ENCODE measurements around the gene PPP2R1A.
"Not testable (repeated sequence)": the region's sequence is repeated elsewhere in the genome, so short reads cannot be mapped to it uniquely, and the experiment has no call there.

Gene PPP2R1A

DNA sequence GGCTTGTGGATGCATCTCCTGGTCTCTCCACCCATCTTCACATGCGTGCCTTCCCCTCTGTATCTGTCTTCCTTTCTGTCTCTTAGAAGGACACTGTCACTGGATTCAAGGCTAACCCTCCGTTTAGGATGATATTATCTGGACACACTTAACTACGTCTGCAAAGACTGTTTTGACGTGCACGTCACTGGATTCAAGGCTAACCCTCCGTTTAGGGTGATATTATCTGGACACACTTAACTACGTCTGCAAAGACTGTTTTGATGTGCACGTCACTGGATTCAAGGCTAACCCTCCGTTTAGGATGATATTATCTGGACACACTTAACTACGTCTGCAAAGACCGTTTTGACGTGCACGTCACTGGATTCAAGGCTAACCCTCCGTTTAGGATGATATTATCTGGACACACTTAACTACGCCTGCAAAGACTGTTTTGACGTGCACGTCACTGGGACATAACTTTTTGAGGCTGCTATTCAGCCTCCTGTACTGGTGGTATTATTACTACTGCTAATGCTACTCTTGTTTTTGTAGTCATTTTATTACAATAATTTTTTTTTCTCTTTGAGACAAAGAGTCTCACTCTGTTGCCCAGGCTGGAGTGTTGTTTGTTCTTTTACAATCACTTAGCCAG lies 11.0 kb downstream of the PPP2R1A start:
- DNase-seq = not testable (repeated sequence)

DNA sequence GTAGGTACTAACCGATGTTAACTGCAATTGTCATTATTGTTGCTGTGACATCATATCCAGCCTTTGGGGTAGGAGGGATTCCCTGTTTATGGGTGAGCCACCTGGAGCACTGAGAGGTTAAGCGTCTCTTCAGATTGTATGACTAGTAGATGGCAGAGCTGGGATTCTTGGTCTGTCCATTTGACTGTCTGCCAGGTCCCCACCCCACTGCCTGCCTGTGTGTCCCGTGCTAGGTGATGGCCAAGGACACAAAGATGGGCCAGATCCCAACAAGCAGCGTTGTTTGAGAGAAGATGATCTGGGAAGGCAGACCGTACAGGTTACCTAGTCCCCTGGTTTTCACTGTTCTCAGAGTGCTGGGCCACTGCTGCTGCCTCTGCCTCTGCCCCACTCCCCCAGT lies 16.6 kb downstream of the PPP2R1A start:
- no peak for DNase-seq

DNA sequence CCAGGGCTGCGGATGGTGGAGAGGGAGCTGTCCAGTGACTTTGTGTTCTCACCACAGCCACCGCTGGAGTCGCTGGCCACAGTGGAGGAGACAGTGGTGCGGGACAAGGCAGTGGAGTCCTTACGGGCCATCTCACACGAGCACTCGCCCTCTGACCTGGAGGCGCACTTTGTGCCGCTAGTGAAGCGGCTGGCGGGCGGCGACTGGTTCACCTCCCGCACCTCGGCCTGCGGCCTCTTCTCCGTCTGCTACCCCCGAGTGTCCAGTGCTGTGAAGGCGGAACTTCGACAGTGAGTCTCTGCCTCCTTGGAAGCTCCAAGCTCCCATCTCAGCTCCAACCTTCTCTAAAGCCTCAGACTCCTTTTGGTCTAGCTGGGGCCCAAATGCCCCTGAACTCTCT lies 21.4 kb downstream of the PPP2R1A start:
- DNase-seq = no peak

DNA sequence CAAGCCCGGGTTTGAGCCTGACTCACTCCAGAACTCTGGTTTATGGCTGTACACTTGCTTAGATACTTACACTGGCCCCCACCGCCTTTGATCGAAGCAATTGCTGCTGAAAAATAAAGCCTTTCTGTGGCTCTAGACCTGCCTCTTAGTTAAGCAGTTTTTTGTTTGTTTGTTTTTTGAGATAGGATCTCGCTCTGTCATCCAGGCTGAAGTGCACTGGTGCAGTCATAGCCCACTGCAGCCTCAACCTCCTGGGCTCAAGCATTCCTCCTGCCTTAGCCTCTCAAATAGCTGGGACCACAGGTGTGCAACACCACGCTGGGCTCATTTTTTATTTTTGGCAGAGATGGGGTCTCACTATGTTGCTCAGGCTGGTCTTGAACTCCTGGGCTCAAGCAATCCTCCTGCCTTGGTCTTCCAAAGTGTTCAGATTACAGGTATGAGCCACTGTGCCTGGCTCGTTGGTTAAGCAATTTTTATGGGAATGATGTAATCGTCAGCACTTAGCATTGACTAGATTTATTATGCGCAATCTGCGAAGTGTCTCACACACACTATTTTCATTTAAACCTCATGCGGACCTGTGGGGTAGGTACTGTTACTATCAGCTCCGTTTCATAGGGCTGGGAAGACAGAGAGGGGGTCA lies 22.2 kb downstream of the PPP2R1A start:
- no peak for DNase-seq

DNA sequence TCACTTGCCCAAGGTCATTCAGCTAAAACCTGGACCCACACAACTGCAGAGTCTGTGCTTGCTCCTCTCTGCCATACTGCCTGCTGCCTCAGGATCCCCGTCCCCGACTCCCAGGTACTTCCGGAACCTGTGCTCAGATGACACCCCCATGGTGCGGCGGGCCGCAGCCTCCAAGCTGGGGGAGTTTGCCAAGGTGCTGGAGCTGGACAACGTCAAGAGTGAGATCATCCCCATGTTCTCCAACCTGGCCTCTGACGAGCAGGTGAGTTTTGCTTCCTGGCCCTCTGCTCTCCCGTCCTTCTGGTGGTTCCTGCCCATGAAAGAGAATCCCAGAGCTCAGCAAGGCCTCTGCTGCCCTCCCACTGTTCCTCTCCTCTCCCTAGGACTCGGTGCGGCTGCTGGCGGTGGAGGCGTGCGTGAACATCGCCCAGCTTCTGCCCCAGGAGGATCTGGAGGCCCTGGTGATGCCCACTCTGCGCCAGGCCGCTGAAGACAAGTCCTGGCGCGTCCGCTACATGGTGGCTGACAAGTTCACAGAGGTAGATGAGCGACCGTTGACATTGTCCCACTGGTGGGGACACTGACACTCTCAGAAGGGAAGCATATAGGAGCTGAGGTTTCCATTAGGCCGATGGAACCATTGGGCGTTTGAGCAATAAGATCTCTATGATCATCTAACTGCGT lies 22.9 kb downstream of the PPP2R1A start:
- no peak for DNase-seq

DNA sequence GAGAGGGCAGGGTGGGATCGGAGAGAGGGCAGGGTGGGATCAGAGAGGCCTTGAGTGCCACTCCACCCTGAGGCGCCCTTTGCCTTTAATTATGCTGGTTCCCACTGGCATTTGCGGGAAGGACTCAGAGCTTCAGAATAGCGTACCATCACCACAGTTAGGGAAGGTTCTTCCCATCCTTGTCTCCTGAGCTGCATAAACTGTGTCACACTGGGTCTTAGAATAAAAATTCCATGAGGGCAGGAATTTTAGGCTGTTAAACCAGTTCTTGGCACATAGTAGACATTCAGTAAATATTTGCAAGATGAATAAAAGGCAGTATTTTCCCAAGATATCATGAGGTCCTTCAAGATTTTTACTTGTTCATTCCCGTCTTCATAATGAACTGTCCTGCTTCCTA lies 24.4 kb downstream of the PPP2R1A start:
- DNase-seq = no peak

DNA sequence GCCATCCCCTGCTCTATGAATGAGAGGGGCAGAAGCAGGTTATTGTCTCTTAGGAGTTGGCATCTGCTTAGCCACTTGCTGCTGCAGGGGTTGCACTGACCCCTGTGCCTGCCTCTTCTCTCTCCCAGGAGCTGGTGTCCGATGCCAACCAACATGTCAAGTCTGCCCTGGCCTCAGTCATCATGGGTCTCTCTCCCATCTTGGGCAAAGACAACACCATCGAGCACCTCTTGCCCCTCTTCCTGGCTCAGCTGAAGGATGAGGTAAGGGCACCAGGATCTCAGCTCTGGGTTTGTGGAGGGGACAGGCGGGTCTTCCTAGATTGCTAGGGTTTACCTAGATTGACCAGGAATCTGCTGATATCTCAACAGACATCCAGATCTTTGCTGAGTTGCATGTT lies 26.5 kb downstream of the PPP2R1A start:
- no peak for DNase-seq

DNA sequence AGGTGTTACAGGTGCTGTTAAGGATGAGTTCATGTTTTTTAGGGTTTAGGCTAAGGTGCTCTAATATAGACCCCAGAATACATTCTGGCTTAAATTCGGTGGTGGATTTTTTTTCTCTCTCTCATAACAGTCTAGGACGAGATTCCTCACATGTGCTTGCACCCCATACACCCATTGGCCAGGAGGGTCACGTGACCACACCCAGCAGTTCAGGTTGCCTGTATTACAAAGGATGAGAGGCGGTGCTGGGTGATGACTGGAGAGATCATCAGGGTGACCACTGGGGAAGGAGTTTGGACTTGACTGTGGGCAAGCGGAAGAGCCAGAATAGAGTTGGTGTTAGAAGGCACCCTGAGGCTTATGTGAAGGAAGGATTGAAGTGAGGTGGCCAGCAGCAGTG lies 27.7 kb downstream of the PPP2R1A start:
- DNase-seq = no peak

DNA sequence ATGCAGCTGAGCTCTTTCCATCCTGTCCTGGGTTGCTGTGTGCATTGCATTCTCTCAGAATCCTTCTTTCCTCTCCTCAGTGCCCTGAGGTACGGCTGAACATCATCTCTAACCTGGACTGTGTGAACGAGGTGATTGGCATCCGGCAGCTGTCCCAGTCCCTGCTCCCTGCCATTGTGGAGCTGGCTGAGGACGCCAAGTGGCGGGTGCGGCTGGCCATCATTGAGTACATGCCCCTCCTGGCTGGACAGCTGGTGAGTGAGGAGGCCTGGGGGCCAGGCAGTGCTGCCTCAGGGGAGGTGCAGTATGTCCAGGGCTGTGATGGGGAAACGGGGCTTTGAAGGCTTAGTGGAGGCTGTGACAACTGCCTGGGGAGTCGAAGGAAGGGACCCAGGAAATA lies 29.8 kb downstream of the PPP2R1A start:
- DNase-seq = no peak

DNA sequence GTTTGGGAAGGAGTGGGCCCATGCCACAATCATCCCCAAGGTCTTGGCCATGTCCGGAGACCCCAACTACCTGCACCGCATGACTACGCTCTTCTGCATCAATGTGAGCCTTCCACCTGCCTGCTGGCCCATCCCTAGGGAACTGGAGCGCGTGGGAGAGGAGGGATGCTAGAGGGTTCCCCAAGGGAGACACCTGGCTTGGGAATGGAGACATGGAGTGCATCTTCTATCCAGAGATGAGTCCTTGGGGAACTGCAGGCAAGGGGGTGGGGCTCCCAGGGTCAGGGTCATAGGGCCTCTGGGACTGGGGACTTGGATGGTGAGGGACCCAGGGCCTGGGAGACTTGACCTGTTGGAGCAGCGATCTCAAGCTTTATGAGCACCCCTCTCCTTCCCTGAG lies 31.2 kb downstream of the PPP2R1A start:
- DNase-seq = no peak

DNA sequence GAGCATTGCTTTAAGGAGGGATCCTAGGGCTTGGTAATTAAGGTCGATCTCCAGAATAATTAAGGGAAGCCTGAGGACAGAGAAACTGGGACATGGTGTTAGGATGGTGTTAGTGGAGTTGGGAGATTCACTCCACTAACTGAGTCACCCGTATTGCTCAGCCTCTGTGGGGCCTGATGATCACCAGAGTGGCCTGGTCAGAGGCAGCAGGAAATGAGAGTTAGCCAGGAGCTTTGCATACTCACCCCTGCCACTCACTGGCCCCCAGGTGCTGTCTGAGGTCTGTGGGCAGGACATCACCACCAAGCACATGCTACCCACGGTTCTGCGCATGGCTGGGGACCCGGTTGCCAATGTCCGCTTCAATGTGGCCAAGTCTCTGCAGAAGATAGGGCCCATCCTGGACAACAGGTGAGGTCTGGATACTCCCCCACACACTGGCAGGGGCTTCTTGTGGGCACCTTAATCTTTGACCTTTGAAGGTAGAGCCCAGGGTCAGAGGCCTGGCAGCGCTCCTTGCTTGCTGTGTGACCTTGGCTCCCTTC lies 32.1 kb downstream of the PPP2R1A start:
- no peak for DNase-seq

DNA sequence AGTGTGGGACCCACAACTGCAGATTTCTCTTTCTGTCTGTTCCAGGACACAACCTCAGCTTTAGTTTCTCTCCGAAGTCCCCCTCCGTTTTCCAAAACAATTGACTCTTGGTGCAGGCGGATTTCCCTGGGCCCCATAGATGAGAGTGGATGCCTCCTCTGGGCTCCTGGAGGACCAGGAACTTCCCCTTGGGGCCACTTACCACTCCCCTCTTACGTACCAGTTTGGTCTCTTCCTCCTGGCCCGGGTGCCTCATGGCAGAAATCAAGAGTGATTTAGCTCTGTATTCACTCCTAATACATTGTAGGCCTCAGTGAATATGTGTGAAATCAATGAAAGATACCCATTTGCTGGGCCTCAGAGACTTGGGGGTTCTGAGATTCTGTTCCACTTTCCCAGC lies 34.4 kb downstream of the PPP2R1A start:
- no peak for DNase-seq

DNA sequence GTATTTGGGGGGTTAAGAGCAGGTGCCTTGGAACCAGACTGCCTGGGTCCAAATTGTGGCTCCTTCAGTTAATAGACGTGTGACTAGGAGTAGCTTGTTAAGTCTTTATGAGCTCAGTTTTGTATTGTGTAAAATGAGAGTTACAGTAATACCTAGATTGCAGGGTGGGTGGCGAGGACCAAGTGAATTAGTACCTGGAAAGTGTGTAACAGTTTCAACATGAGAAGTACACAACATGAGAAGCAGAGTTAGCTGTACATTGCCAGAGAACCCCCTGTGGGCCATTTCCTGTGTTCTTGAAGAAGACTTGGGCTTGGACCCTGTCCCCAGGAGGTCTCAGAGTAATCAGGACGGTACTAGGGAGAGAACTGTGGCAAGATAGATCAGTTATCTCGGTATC lies 36.8 kb downstream of the PPP2R1A start:
- no peak for DNase-seq

DNA sequence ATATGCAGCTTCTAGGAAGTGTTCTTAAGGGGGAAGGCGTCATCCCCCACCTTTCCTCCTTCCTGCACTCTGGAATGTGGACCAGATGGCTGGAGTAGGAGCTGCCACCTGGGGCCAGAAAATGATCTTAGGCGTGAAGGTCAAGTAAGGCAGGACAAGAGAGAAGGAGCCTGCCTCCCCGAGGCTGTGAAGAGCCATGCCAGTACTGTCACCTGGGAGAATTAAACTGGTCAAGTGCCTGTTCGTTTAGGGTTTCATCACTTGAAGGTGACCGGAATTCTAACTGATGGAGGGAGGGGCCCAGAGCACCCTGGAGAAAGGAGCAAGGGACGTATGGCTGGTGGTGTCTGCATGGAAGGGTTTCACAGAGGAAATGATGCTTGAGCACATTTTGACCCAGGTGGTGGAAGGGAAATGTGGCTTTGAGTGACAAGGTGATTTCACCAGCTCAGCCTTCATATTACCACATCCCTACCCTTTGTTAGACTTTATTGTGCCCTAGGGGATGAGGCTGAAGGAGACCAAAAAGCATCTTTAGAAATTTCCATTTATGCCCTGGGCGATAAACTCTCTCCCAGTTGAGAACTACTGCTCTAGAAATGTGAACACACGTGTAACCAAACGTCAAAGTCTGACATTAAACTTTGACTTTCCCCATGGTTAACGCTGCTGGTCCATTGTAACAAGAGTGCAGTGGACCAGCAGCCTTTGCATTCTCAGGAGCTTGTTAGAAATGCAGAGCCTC lies 37.5 kb downstream of the PPP2R1A start:
- no peak for DNase-seq

DNA sequence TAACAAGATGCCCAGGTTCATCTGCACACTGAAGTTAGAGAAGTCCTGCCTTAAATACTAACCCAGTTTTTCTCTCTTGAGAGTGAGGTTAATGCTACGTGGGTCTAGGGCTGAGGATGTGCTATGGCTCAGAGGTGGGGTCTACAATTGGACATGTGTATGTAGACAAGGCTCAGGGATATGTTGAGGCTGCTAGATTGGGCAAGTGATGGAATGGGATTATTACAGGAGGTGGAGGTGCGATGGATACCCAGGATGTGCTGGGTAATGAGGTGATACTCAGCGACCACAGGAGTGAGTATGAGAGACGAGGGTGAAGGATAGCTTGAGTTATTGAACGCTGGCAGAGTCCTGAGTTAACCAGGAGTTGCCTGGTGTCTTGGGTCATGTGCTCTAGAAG lies 38.1 kb downstream of the PPP2R1A start:
- DNase-seq = no peak

DNA sequence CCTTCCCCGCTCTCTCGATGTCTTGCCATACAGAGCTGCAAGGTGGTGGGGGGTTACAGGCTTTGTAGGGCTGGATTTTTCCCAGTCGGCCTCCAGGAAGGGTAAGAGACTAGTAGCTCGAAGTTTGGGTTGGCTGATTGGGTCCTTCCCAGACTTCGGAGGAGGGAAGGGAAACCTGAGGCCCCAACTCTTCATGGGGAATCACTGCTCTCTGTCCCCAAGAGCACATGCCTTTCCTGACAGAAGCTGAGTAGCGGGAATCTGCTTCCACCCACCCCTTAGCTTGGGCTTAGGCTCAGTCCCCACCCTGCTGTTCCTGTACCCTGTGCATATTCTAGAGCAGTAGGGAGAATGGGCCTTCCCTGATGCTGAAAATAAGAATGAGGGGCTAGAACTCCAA lies 39.7 kb downstream of the PPP2R1A start:
- no peak for DNase-seq

DNA sequence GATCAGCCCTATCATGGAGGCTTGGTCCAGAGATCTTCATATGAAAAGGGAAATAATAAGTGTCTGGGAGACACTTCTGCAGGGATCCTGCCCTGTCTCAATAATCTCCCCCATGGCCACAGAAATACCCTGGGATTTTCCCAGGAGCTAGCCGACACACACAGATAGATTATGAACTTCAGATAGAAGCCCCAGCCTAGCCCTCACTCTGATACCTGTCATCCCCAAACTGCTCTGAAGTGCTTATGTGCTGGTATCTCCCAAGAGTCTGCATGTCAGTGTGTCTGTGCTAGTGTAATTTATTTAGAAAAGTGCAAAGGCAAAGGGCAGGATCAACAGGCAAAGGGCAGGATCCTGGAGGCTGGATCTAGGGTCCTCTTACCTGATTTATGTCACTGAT lies 40.8 kb downstream of the PPP2R1A start:
- DNase-seq = no peak

DNA sequence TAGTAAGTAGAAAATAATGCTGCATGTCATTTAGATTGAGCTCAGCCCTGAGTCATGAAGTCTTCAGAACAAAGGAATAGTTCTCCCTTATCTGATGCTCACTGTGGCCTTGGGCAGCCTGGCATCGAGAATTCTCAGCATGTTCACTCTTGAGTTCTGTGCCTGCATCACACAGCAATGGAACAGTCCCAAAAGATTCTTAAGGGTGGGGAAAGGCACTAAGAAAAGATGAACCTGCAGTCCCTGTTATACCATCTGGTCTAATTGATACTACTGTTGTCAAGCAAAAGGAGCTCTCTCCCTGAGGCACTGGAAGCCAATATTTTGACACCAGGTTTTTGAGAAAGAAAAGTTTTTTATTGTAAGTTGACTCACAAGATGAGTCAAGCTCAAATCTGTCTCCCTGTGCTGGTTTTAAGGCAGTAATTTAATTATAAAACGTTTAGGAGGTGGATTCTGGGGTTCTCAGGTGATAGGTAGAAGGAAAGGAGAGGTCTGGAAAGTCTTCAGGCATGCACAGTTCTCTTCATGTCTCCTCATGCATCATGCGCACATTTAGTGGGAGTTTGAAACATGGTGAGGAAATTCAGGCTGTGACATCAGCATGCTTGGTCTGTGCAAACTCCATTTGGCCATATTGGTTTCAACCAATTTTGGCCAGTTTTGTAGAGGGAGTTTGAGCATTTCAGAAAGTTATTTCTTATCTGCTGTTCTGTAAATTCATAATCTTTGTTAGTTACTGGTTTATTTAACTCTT lies 41.5 kb downstream of the PPP2R1A start:
- DNase-seq = no peak

DNA sequence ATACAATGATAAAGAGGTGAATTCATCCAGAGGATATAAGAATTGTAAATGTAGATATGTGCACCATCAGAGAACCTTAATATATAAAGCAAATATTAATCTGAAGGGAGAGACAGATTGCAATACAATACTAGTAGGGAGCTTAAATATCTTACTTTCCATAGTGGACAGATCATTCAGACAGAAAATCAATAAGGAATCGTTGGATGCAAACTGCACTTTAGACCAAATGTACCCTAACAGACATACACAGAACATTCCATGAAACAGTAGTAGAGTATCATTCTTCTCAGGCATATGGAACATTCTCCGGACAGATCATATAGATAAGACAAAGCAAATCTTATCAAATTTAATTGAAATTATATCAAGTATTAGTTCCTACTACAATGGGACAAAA lies 44.6 kb downstream of the PPP2R1A start:
- no peak for DNase-seq

DNA sequence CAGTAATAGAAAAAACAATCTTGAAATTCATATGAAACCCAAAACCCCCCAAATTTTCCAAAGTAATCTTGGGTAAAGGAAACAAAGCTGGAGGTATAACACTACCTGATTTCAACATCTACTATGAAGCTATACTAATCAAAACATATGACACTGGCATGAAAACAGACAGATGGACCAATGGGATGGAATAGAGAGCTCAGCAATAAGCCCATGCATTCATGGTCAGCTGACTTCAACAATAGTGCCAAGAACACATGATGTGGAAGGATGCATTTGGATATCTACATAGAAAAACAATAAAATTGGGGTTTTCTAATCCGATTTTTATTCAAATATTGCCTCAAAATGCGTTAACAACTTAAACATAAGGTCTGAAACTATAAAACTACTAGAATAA lies 47.3 kb downstream of the PPP2R1A start:
- DNase-seq = no peak

DNA sequence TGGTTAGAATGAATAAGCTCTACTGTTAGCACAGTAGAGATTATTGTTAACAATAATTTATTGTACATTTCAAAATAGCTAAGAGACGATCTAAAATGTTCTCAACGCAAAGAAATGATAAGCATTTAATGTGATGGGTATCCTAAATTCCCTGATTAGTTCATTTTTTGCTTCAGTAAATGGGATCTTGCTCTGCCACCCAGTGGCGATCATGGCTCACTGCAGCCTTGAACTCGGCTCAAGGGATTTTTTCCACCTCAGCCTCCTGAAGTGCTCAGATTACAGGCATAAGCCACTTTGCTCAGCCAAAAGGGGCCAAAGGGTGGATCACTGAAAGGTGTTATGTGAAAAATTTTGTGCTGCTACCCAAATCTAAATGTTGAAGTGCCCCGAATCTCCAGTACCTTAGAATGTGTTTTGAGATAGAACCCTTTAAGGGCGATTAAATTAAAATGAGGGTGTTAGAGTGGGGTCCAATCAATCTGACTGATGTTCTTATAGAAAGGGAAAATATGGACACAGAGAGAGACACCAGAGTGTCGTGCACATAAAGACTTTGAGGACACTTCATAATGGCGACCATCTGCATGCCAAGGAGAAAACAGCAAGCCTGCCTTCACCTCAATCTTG lies 48.0 kb downstream of the PPP2R1A start:
- DNase-seq = peak; percentile 35

DNA sequence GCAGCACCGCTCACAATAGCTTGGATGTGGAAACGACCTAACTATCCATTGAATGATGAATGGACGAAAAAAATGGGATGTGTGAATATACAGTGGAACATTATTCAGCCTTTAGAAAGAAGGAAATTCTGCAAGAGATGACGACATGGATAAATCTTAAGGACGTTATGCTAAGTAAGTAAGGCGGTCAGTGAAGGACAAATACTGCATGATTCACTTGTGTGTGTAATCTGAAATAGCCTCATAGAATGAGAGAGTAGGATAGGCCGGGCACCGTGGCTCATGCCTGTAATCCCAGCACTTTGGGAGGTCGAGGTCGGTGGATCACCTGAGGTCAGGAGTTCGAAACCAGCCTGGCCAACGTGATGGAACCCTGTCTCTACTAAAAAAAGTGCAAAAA lies 54.2 kb downstream of the PPP2R1A start:
- no peak for DNase-seq

Data from NCI-H526 treated with DMSO at 0.1 percent for 48 hours (cell line).